ENCODE measurements around the gene ZNF469. TPM values are rescaled to one million over a fixed set of nuclear protein-coding genes. Genes with fewer than 3 reads are reported as not detected.

The ZNF469 gene
- total RNA-seq, 4 donors from 2014 or later: 0.14 to 0.75 (median 0.54) TPM

DNA sequence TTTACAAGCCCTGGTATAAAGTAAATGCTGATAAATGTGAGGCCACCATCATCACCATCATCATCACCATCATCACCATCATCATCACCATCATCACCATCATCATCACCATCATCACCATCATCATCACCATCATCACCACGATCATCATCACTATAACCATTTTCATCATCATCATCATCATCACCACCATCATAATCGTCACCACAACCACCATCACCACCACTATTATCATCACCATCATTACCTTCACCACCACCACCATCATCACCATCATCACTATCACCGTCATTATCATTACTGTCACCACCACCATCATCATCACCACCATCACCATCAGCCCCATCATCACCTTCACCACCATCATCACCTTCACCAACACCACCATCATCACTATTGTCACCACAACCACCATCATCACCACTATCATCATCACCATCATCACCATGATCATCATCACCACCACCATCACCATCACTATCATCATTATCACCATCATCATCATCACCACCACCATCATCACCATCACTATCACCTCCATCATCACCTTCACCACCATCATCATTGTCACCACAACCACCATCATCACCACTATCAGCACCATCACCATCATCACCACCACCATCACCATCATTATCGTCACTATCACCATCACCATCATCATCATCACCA is 16.6 kb upstream of the ZNF469 start:
- no peak for TF ChIP-seq EP300 (IDR thresholded peaks at IDR 0.05; ENCODE audit: low read depth)
- TF ChIP-seq POLR2A (IDR thresholded peaks at IDR 0.05): no peak
- TF ChIP-seq, protein P1, sequence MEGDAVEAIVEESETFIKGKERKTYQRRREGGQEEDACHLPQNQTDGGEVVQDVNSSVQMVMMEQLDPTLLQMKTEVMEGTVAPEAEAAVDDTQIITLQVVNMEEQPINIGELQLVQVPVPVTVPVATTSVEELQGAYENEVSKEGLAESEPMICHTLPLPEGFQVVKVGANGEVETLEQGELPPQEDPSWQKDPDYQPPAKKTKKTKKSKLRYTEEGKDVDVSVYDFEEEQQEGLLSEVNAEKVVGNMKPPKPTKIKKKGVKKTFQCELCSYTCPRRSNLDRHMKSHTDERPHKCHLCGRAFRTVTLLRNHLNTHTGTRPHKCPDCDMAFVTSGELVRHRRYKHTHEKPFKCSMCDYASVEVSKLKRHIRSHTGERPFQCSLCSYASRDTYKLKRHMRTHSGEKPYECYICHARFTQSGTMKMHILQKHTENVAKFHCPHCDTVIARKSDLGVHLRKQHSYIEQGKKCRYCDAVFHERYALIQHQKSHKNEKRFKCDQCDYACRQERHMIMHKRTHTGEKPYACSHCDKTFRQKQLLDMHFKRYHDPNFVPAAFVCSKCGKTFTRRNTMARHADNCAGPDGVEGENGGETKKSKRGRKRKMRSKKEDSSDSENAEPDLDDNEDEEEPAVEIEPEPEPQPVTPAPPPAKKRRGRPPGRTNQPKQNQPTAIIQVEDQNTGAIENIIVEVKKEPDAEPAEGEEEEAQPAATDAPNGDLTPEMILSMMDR (IDR thresholded peaks at IDR 0.05): no peak
- TF ChIP-seq POLR2AphosphoS5 (IDR thresholded peaks at IDR 0.05): no peak
- Histone ChIP-seq H3K36me3 (no peaks in the 10 kb centered on the region), H3K4me3 (no peak overlapping the region), H3K27ac (no peak overlapping the region), H3K9me3 (no peaks in the 10 kb centered on the region), H3K4me1 (no peaks in the 10 kb centered on the region), H3K27me3 (peaks cover 15% of the 10 kb centered on the region)
- 68 to 81% methylated on average over 4 of the region's 4 CpGs for WGBS, 2 donors (ENCODE audit: low coverage in 1 of 2)
- no peak for DNase-seq
- intact Hi-C loops (cut with DNase I; ENCODE audit: low total_unique reads) (no loop called here), in situ Hi-C loops (cut with MboI; ENCODE audit: low pct_ligation_motif_present in 1 of 4, low pct_unique_long_range_greater_than_20kb in 1 of 4, low sequenced_read_pairs in 3 of 4) (no loop called here)

DNA sequence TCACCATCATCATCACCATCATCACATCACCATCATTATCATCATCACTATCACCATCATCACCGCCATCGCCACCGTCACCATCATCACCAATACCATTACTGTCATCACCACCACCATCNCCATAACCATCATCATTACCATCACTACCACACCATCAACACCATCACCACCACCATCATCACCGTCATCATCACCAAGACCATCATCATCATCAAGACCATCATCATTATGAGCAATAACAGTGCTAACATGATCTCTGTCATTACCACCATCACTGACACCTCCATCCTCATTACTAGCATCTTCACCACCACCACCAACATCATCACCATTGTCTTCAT is 16.1 kb upstream of the ZNF469 start:
- Histone ChIP-seq H3K27ac (no peak overlapping the region), H3K27me3 (peaks cover 13% of the 10 kb centered on the region), H3K4me1 (no peaks in the 10 kb centered on the region), H3K4me3 (no peak overlapping the region), H3K9me3 (no peaks in the 10 kb centered on the region), H3K36me3 (no peaks in the 10 kb centered on the region)
- in situ Hi-C loops (cut with MboI; ENCODE audit: low pct_ligation_motif_present in 1 of 4, low pct_unique_long_range_greater_than_20kb in 1 of 4, low sequenced_read_pairs in 3 of 4): no loop called here
- intact Hi-C loops (cut with DNase I; ENCODE audit: low total_unique reads): no loop called here
- TF ChIP-seq, protein P1 (IDR thresholded peaks at IDR 0.05): no peak
- TF ChIP-seq EP300 (IDR thresholded peaks at IDR 0.05; ENCODE audit: low read depth) (no peak), POLR2AphosphoS5 (IDR thresholded peaks at IDR 0.05) (no peak), POLR2A (IDR thresholded peaks at IDR 0.05) (no peak)
- WGBS, 2 donors (ENCODE audit: low coverage in 1 of 2): 96 to 100% methylated on average over 3 to 4 of the region's 4 CpGs
- DNase-seq: no peak

DNA sequence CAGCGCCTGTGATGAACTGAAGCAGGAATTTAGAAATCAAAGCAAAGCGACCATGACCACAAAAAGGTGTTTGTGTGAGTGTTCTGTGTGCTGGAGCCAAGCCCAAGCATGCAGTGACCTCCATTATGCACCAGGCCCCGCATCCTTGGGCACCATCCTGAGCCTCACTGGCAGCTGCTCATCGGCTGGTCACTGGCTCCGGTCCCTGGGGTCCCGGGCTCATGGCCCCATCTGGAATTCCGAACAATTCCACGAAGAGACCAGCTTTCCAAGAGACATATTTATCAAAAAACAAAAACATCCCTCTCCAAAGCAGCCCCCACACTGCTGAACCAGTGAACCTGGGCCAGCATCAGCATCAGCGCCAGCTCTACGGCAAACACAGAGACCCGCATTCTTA is 15.2 kb upstream of the ZNF469 start:
- Histone ChIP-seq H3K4me3 (no peak overlapping the region), H3K27me3 (peaks cover 7% of the 10 kb centered on the region), H3K4me1 (no peaks in the 10 kb centered on the region), H3K36me3 (no peaks in the 10 kb centered on the region), H3K27ac (no peak overlapping the region), H3K9me3 (no peaks in the 10 kb centered on the region)
- DNase-seq: no peak
- TF ChIP-seq POLR2AphosphoS5 (IDR thresholded peaks at IDR 0.05) (no peak), EP300 (IDR thresholded peaks at IDR 0.05; ENCODE audit: low read depth) (no peak), POLR2A (IDR thresholded peaks at IDR 0.05) (no peak)
- TF ChIP-seq, protein P1 (IDR thresholded peaks at IDR 0.05): no peak
- in situ Hi-C loops (cut with MboI; ENCODE audit: low pct_ligation_motif_present in 1 of 4, low pct_unique_long_range_greater_than_20kb in 1 of 4, low sequenced_read_pairs in 3 of 4): no loop called here
- intact Hi-C loops (cut with DNase I; ENCODE audit: low total_unique reads): no loop called here
- WGBS, 2 donors (ENCODE audit: low coverage in 1 of 2): 77 to 93% methylated on average over 6 to 11 of the region's 11 CpGs

DNA sequence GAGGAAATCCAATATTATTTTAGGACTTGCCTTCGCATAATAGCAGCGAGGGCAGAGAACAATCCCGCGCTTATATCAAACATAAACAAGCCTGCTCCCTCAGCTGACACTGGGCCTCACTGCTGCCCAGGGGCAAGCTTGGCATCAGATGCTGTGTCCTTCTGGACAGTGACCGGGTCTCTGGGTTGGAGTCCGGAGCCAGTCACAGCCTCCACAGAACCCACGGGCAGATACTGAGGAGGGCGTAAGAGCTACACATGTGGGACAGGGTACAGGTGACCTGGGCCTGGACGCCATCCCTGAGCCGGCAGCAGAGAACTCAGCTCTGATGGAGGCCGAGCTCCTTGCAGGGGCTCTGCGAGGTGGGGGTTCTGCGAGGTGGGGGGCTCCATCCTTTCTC is 14.7 kb upstream of the ZNF469 start:
- TF ChIP-seq POLR2A (IDR thresholded peaks at IDR 0.05) (no peak), POLR2AphosphoS5 (IDR thresholded peaks at IDR 0.05) (no peak), EP300 (IDR thresholded peaks at IDR 0.05; ENCODE audit: low read depth) (no peak)
- TF ChIP-seq, protein P1 (IDR thresholded peaks at IDR 0.05): no peak
- no peak overlapping the region for H3K27ac ChIP-seq
- peaks cover 5% of the 10 kb centered on the region for H3K27me3 ChIP-seq
- DNase-seq: no peak
- no peaks in the 10 kb centered on the region for H3K36me3 ChIP-seq
- intact Hi-C loops (cut with DNase I; ENCODE audit: low total_unique reads): no loop called here
- no peaks in the 10 kb centered on the region for H3K9me3 ChIP-seq
- in situ Hi-C loops (cut with MboI; ENCODE audit: low pct_ligation_motif_present in 1 of 4, low pct_unique_long_range_greater_than_20kb in 1 of 4, low sequenced_read_pairs in 3 of 4): no loop called here
- WGBS, 2 donors (ENCODE audit: low coverage in 1 of 2): 86% methylated on average over 13 of the region's 13 CpGs; no CpG with 5 or more reads in 1 of the 2 donors
- no peak overlapping the region for H3K4me3 ChIP-seq
- no peaks in the 10 kb centered on the region for H3K4me1 ChIP-seq

Measured in transverse colon (tissue), 4 donors.